K562 (cell line): ENCODE results near the gene HP1BP3. TPM values are rescaled to one million over a fixed set of nuclear protein-coding genes. Genes with fewer than 3 reads are reported as not detected.

Experiments used
- ARID3B ChIP-seq: fragments of 250-450 bp; sonication (Bioruptor Pico); IDR thresholded peaks from 2 replicates; pipeline ENCODE4 v1.4.0; 2020; ENCODE audit warnings: borderline replicate concordance
- BHLHE40 ChIP-seq: IDR thresholded peaks from 2 replicates; pipeline ENCODE4 v1.6.1; 2011; ENCODE audit warnings: low read length, improper control_type of control experiment
- FIP1L1 ChIP-seq: fragments of 200-400 bp; formaldehyde crosslinking; IDR thresholded peaks from 2 replicates; pipeline ENCODE4 v1.6.1; 2018; ENCODE audit warnings: mild to moderate bottlenecking, low read depth, low read length; ENCODE audit not compliant: poor library complexity, severe bottlenecking
- HSF4 ChIP-seq: fragments of 250-450 bp; sonication (Bioruptor Pico); IDR thresholded peaks from 2 replicates; pipeline ENCODE4 v2.1.2; 2022; ENCODE audit warnings: mild to moderate bottlenecking, moderate library complexity, borderline replicate concordance
- KAT7 ChIP-seq: sonication (generic); formaldehyde crosslinking; IDR thresholded peaks from 2 replicates; pipeline ENCODE4 v1.8.0; 2022; ENCODE audit warnings: missing genetic modification reagents, mild to moderate bottlenecking, borderline replicate concordance
- L3MBTL2 ChIP-seq: fragments of 450-650 bp; IDR thresholded peaks from 2 replicates; pipeline ENCODE4 v1.6.1; 2016; ENCODE audit warnings: mild to moderate bottlenecking, moderate library complexity
- MIER1 ChIP-seq: fragments of 450-650 bp; IDR thresholded peaks from 2 replicates; pipeline ENCODE4 v1.6.1; 2016; ENCODE audit warnings: antibody characterized with exemption, mild to moderate bottlenecking, low read depth
- NFE2 ChIP-seq: IDR thresholded peaks from 2 replicates; pipeline ENCODE4 v1.6.1; 2014; ENCODE audit warnings: antibody characterized with exemption, low read depth
- PTRF ChIP-seq: fragments of 450-650 bp; IDR thresholded peaks from 2 replicates; pipeline ENCODE4 v1.6.1; 2016; ENCODE audit warnings: mild to moderate bottlenecking, missing genetic modification characterization, missing compliant biosample characterization
- RB1 ChIP-seq: fragments of 450-650 bp; IDR thresholded peaks from 2 replicates; pipeline ENCODE4 v1.6.1; 2017; ENCODE audit warnings: low read depth, mild to moderate bottlenecking
- SETDB1 ChIP-seq: IDR thresholded peaks from one replicate; pipeline ENCODE4 v1.6.1; 2012; ENCODE audit warnings: low read length, control low read depth, inconsistent platforms
- SIN3B ChIP-seq: fragments of 450-650 bp; IDR thresholded peaks from 2 replicates; pipeline ENCODE4 v1.6.1; 2017; ENCODE audit warnings: low read depth, mild to moderate bottlenecking, moderate library complexity
- TAF1 ChIP-seq: IDR thresholded peaks from 2 replicates; pipeline ENCODE4 v1.6.1; 2011; ENCODE audit warnings: mild to moderate bottlenecking, low read length, moderate library complexity; ENCODE audit not compliant: insufficient read depth, control insufficient read depth, severe bottlenecking; ENCODE audit errors: extremely low read depth
- TEAD4 ChIP-seq, 2 experiments: sonication (generic) in 1 of 2; formaldehyde crosslinking in 1 of 2; IDR thresholded peaks; 2 replicates each; pipeline versions ENCODE4 v1.6.1 to v1.8.0; 2012 to 2022; ENCODE audit warnings: borderline replicate concordance in 1 of 2, inconsistent platforms in 1 of 2, low read length in 1 of 2, mild to moderate bottlenecking in 1 of 2, missing genetic modification reagents in 1 of 2
- ZNF124 ChIP-seq: sonication (generic); formaldehyde crosslinking; IDR thresholded peaks from 2 replicates; pipeline ENCODE4 v1.8.1; 2022; ENCODE audit warnings: missing genetic modification reagents
- ZNF165 ChIP-seq: fragments of 250-450 bp; sonication (Bioruptor Pico); IDR thresholded peaks from 2 replicates; pipeline ENCODE4 v1.4.0; 2020; ENCODE audit warnings: borderline replicate concordance
- ZNF212 ChIP-seq: fragments of 450-650 bp; formaldehyde crosslinking; IDR thresholded peaks from 2 replicates; pipeline ENCODE4 v1.4.0; 2020; ENCODE audit warnings: mild to moderate bottlenecking
- ZNF232 ChIP-seq: sonication (generic); formaldehyde crosslinking; IDR thresholded peaks from 2 replicates; pipeline ENCODE4 v1.8.0; 2022; ENCODE audit warnings: mild to moderate bottlenecking, missing genetic modification reagents
- ZNF431 ChIP-seq: sonication (generic); formaldehyde crosslinking; IDR thresholded peaks from 2 replicates; pipeline ENCODE4 v1.8.0; 2022; ENCODE audit warnings: mild to moderate bottlenecking, missing genetic modification reagents
- ZNF511 ChIP-seq: sonication (generic); formaldehyde crosslinking; IDR thresholded peaks from 2 replicates; pipeline ENCODE4 v1.8.0; 2022; ENCODE audit warnings: mild to moderate bottlenecking, missing genetic modification reagents
- polyA plus RNA-seq, 8 experiments: library from polyadenylated mRNA; depleted of rRNA in 4 of 8; stranded (reverse) in 5 of 8; unstranded in 3 of 8; fragments of >200 nt; fragmentation: Nextera tagmentation in 2 of 8; fragmentation: Illumina TruSeq in 1 of 8; extraction: Ambion mirVana in 2 of 8; extraction: Trizol in 1 of 8; gene quantifications; 2 replicates each; pipeline versions ENCODE4 v1.2.1 to v1.2.3, GENCODE V29; 2011 to 2014; ENCODE audit warnings: inconsistent platforms in 1 of 8, missing spikeins in 1 of 8
- total RNA-seq, 7 experiments: library from RNA; depleted of rRNA in 6 of 7; stranded (reverse); fragments of >200 nt in 6 of 7; fragmentation: Illumina TruSeq in 2 of 7; extraction: Trizol in 2 of 7; gene quantifications; 2 replicates each; pipeline versions ENCODE4 v1.2.1 to v1.2.3, GENCODE V29; 2011 to 2021; ENCODE audit warnings: low replicate concordance in 1 of 7
- TF ChIP-seq, protein P1 (sequence below), 2 experiments: fragments of 450-650 bp in 1 of 2; sonication (generic) in 1 of 2; formaldehyde crosslinking in 1 of 2; IDR thresholded peaks in 1 of 2; conservative IDR thresholded peaks in 1 of 2; 2 replicates each; pipeline versions ENCODE4 v1.6.1 to v1.8.1; 2016 to 2023; ENCODE audit warnings: mild to moderate bottlenecking in 2 of 2, moderate library complexity in 2 of 2, inconsistent platforms in 1 of 2, missing genetic modification reagents in 1 of 2
- TF ChIP-seq, protein P2 (sequence below): sonication (generic); formaldehyde crosslinking; IDR thresholded peaks from 2 replicates; pipeline ENCODE4 v1.8.0; 2022; ENCODE audit warnings: mild to moderate bottlenecking, missing genetic modification reagents
- TF ChIP-seq, protein P3 (sequence below): sonication (generic); formaldehyde crosslinking; IDR thresholded peaks from 2 replicates; pipeline ENCODE4 v1.9.0; 2022; ENCODE audit warnings: mild to moderate bottlenecking, missing genetic modification reagents

HP1BP3 gene
- total and polyA plus RNA-seq, 9 of the 15 experiments (the other 6 are each of a cell fraction or from before 2014, with no cell fraction given) = 57.3 to 513 (median 240) TPM

DNA sequence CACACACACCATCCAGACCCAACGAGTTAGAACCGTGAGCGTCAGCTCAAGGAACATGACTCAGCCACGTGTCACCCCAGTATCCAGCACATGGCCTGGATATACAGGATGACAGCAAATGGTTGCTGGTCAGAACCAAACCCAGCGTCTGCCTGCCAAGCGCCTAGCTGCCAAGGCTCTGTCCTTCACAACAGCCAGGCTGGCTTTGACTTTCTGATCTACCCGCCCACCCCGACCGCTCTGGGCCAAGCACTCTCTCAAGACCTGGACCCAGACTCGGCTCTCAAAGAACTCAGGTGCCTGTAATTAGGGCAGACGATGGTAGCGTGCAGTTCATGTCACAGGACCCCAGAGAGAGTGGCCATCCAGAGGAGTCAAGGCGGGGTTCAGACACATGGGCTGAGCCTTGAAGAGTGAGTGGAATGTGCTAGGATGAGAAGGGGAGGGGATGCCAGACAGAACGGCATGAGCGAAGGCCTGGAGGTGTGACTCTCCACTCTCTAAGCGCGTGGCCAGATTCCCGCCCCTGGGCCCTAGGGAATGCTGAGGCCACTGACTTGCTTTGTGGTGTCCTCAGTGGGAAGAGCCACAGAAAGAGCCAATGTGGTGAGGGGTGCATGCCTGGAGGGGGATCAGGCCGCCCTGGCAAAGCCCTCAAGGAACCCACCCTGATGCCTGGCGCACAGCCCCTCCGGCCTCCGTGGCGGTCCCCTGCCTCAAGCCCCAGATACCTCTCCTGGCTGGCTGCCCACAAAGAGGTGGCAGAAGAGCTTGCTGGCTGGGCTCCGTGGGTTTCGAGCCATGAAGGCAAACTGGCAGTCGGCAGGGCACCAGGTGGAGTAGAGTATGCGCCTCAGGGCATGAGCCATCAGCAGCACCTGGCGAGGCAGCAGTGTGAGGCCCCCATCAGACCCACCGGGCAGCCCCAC is 61.7 kb downstream of the HP1BP3 start (continued):
- TF ChIP-seq L3MBTL2 (peak; percentile 89), HSF4 (CRISPR knock-in tag) (no peak), ZNF124 (CRISPR knock-in tag) (peak; percentile 15; the same call in 1 of the 2 replicates), FIP1L1 (no peak), PTRF (tag) (no peak), SETDB1 (no peak), BHLHE40 (peak; percentile 49; the same call in 1 of the 2 replicates), NFE2 (0 out of 2 replicates have a peak, but pooled peaks have one; percentile 17), RB1 (no peak), TAF1 (no peak), TEAD4 (IDR thresholded peaks at IDR 0.05; ENCODE audit: low read length) (no peak), TEAD4 (CRISPR knock-in tag; IDR thresholded peaks at IDR 0.05; ENCODE audit: borderline replicate concordance) (peak; percentile 95), ZNF431 (CRISPR knock-in tag) (peak; percentile 78), ZNF212 (no peak), ZNF232 (peak; percentile 95), ZNF511 (peak; percentile 94; the same call in 1 of the 2 replicates), MIER1 (no peak), KAT7 (CRISPR knock-in tag) (no peak), ARID3B (CRISPR knock-in tag) (no peak), ZNF165 (CRISPR knock-in tag) (no peak), SIN3B (no peak)
- TF ChIP-seq, protein P1, sequence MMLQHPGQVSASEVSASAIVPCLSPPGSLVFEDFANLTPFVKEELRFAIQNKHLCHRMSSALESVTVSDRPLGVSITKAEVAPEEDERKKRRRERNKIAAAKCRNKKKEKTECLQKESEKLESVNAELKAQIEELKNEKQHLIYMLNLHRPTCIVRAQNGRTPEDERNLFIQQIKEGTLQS (IDR thresholded peaks at IDR 0.05) = peak; percentile 31; the same call in 1 of the 2 replicates
- TF ChIP-seq, protein P1 (CRISPR knock-in tag; conservative IDR thresholded peaks at IDR 0.05) = no peak
- TF ChIP-seq, protein P2, sequence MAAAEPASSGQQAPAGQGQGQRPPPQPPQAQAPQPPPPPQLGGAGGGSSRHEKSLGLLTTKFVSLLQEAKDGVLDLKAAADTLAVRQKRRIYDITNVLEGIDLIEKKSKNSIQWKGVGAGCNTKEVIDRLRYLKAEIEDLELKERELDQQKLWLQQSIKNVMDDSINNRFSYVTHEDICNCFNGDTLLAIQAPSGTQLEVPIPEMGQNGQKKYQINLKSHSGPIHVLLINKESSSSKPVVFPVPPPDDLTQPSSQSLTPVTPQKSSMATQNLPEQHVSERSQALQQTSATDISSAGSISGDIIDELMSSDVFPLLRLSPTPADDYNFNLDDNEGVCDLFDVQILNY (CRISPR knock-in tag) = peak; percentile 82; the same call in 1 of the 2 replicates
- TF ChIP-seq, protein P3, sequence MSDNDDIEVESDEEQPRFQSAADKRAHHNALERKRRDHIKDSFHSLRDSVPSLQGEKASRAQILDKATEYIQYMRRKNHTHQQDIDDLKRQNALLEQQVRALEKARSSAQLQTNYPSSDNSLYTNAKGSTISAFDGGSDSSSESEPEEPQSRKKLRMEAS (CRISPR knock-in tag) = peak; percentile 99
